GM18507 (cell line): ENCODE results near the gene PTPRT.

ENCODE experiments used
- DNase-seq: peaks from one replicate; pipeline ENCODE4 v3.0.0; 2011; ENCODE audit warnings: low read depth; ENCODE audit not compliant: insufficient read length; ENCODE audit errors: extremely low spot score
- FAIRE-seq: peaks from 2 replicates; lab custom pipeline; 2011; peaks lifted over from hg19 to GRCh38; lab: Jason Lieb, UNC

The PTPRT gene

GRCh38 chr20:42763015-42763414 lies 426.7 kb downstream of the PTPRT start:
- FAIRE-seq: no peak
- no peak for DNase-seq

GRCh38 chr20:42756991-42757390 lies 432.7 kb downstream of the PTPRT start:
- no peak for FAIRE-seq
- DNase-seq: no peak

GRCh38 chr20:42754706-42755105 lies 435.0 kb downstream of the PTPRT start:
- FAIRE-seq (no peak), DNase-seq (no peak)

- DNase-seq: no peak
- no peak for FAIRE-seq
Observed at GRCh38 chr20:42752620-42753019, 437.1 kb downstream of the PTPRT start.

- DNase-seq: no peak
- FAIRE-seq: no peak
Observed at GRCh38 chr20:42749556-42749955, 440.1 kb downstream of the PTPRT start.

- DNase-seq: no peak
- no peak for FAIRE-seq
Observed at GRCh38 chr20:42747765-42748411, 441.8 kb downstream of the PTPRT start.

- FAIRE-seq: no peak
Observed at GRCh38 chr20:42744756-42745465, 444.8 kb downstream of the PTPRT start.

GRCh38 chr20:42742926-42743325 lies 446.8 kb downstream of the PTPRT start:
- no peak for DNase-seq
- FAIRE-seq: no peak

More at GRCh38 chr20:42744756-42745465, 444.8 kb downstream of the PTPRT start:
- no peak for DNase-seq

GRCh38 chr20:42741906-42742305 lies 447.8 kb downstream of the PTPRT start:
- no peak for DNase-seq

GRCh38 chr20:42740226-42740870 lies 449.4 kb downstream of the PTPRT start:
- FAIRE-seq (no peak), DNase-seq (no peak)

More at GRCh38 chr20:42741906-42742305, 447.8 kb downstream of the PTPRT start:
- FAIRE-seq: no peak

GRCh38 chr20:42739683-42740082 lies 450.0 kb downstream of the PTPRT start:
- FAIRE-seq (no peak), DNase-seq (no peak)

GRCh38 chr20:42735539-42735938 lies 454.2 kb downstream of the PTPRT start:
- no peak for DNase-seq
- FAIRE-seq: no peak

- DNase-seq (no peak), FAIRE-seq (no peak)
Observed at GRCh38 chr20:42734660-42735368, 454.9 kb downstream of the PTPRT start.

- FAIRE-seq: no peak
Observed at GRCh38 chr20:42721923-42722322, 467.8 kb downstream of the PTPRT start.

GRCh38 chr20:42714298-42715141 lies 475.2 kb downstream of the PTPRT start:
- DNase-seq: no peak
- no peak for FAIRE-seq

More at GRCh38 chr20:42721923-42722322, 467.8 kb downstream of the PTPRT start:
- no peak for DNase-seq

- DNase-seq (no peak), FAIRE-seq (no peak)
Observed at GRCh38 chr20:42708266-42708665, 481.4 kb downstream of the PTPRT start.

GRCh38 chr20:42706759-42707158 lies 482.9 kb downstream of the PTPRT start:
- DNase-seq (no peak), FAIRE-seq (no peak)

- DNase-seq (no peak), FAIRE-seq (no peak)
Observed at GRCh38 chr20:42705550-42705949, 484.2 kb downstream of the PTPRT start.

GRCh38 chr20:42703744-42704143 lies 486.0 kb downstream of the PTPRT start:
- DNase-seq: no peak
- FAIRE-seq: no peak
